Mammary epithelial cell (primary cell): ENCODE data around the gene DIPK1C.

ENCODE experiments used
- EZH2 ChIP-seq: IDR thresholded peaks from 2 replicates; pipeline ENCODE4 v1.6.1; 2012; ENCODE audit warnings: low read length, inconsistent platforms, borderline replicate concordance
- TF ChIP-seq, protein P1 (sequence below), 2 donors: IDR thresholded peaks in 1 of 2; conservative IDR thresholded peaks in 1 of 2; 2 replicates each; pipeline ENCODE4 v1.5.1; 2011 to 2012; ENCODE audit warnings: inconsistent platforms in 2 of 2, low read length in 2 of 2, mild to moderate bottlenecking in 2 of 2, control low read depth in 1 of 2, low read depth in 1 of 2; ENCODE audit not compliant: insufficient read depth in 1 of 2; ENCODE audit errors: extremely low read depth in 1 of 2

DNA sequence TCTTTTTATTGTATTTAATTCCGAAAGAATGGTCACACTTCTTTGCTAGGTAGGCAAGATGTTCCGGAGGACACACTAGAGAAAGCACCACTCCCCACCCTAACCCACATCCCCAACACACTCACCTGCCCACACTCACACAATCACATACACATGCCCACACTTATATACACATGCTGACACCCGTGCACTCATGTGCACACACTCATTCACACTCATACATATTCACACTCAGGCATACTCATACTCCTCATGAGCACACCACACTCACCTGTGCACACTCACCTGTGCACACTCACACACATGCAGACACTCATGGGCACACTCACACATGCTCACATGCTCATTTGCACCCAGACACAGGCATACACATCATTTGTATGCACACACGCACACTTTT, 21.4 kb downstream of the DIPK1C start:
- TF ChIP-seq, protein P1, sequence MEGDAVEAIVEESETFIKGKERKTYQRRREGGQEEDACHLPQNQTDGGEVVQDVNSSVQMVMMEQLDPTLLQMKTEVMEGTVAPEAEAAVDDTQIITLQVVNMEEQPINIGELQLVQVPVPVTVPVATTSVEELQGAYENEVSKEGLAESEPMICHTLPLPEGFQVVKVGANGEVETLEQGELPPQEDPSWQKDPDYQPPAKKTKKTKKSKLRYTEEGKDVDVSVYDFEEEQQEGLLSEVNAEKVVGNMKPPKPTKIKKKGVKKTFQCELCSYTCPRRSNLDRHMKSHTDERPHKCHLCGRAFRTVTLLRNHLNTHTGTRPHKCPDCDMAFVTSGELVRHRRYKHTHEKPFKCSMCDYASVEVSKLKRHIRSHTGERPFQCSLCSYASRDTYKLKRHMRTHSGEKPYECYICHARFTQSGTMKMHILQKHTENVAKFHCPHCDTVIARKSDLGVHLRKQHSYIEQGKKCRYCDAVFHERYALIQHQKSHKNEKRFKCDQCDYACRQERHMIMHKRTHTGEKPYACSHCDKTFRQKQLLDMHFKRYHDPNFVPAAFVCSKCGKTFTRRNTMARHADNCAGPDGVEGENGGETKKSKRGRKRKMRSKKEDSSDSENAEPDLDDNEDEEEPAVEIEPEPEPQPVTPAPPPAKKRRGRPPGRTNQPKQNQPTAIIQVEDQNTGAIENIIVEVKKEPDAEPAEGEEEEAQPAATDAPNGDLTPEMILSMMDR (conservative IDR thresholded peaks at IDR 0.05 in 1 of 2, IDR thresholded peaks at IDR 0.05 in 1 of 2; ENCODE audit: extremely low read depth in 1 of 2, insufficient read depth in 1 of 2, low read depth in 1 of 2, low read length in 2 of 2) = no peak
- no peak for TF ChIP-seq EZH2
